Activated CD8-positive, alpha-beta T cell treated with anti-CD3 and anti-CD28 coated beads for 36 hours (primary cell): Measurements from ENCODE around the gene ACSBG1. TPM values are rescaled to one million over a fixed set of nuclear protein-coding genes. Genes with fewer than 3 reads are reported as not detected.

Experiments used
- ATAC-seq: fragments of 200-7000 bp; cut with Tn5 transposase; one replicate; pipeline ENCODE4 v1.10.0; 2021; ENCODE audit warnings: mild to moderate bottlenecking, moderate library complexity
- CTCF ChIA-PET: fragments of 350-600 bp; sonication (Branson Sonifier 250); formaldehyde crosslinking; loops from one replicate; lab custom pipeline; 2021; ENCODE audit warnings: antibody characterized with exemption; lab: Charles Lee
- POLR2A ChIA-PET: fragments of 350-600 bp; sonication (Branson Sonifier 250); formaldehyde crosslinking; loops from one replicate; lab custom pipeline; 2021; ENCODE audit warnings: antibody characterized with exemption; lab: Charles Lee
- DNase-seq: peaks from one replicate; pipeline ENCODE4 v3.0.0-alpha.2; 2020
- H3K27ac Mint-ChIP-seq: one replicate; pipeline ENCODE4 v1.8.0; 2021; ENCODE audit warnings: mild to moderate bottlenecking, mixed read lengths
- H3K27me3 Mint-ChIP-seq: one replicate; pipeline ENCODE4 v1.8.0; 2021; ENCODE audit warnings: mixed read lengths
- H3K36me3 Mint-ChIP-seq: one replicate; pipeline ENCODE4 v1.8.0; 2021; ENCODE audit warnings: low read depth, mixed read lengths
- H3K4me1 Mint-ChIP-seq: one replicate; pipeline ENCODE4 v1.8.0; 2021; ENCODE audit warnings: low read depth, mixed read lengths
- H3K4me3 Mint-ChIP-seq: one replicate; pipeline ENCODE4 v1.8.0; 2021; ENCODE audit warnings: mild to moderate bottlenecking, moderate library complexity, mixed read lengths
- H3K9me3 Mint-ChIP-seq: one replicate; pipeline ENCODE4 v1.8.0; 2021; ENCODE audit warnings: mixed read lengths
- intact Hi-C: fragments of 100-400 bp; cut with micrococcal nuclease; formaldehyde crosslinking; loops from one replicate; pipeline ENCODE4 v1.10.0; 2022
- total RNA-seq, 2 experiments: library from RNA; stranded (reverse); gene quantifications; one replicate each; pipeline ENCODE4 v1.2.3, GENCODE V29; 2021
- TF ChIP-seq, protein P1 (sequence below): fragments of 200-600 bp; IDR thresholded peaks from one replicate; pipeline ENCODE4 v1.8.0; 2022; ENCODE audit warnings: antibody characterized with exemption, mild to moderate bottlenecking

Gene ACSBG1
- total RNA-seq, 2 experiments from 2014 or later: 0.18 TPM; not detected in 1

DNA sequence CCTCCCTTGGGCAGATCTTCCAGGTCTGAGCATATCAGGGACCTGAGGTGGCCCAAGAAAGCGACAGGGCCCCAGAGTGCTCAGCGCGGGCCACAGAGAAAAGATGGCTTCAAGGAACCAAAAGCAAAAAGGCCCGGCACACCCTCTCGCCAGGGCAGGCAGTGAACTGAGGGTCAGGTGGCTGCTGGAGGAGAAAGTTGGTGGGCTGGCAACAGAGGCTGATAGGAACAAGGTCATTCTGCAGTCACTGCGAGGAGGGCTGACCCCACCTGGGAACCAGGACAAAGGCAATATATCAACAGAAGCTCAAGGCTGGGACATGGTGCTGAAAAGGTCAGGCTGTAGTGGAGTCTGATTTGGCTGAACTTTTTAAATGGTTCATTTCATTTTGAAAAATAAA lies 2.8 kb upstream of the ACSBG1 start:
- Mint-ChIP-seq H3K4me1 (peaks cover 15% of the 10 kb centered on the region), H3K9me3 (no peaks in the 10 kb centered on the region), H3K36me3 (no peaks in the 10 kb centered on the region), H3K27ac (no peak overlapping the region), H3K4me3 (no peak overlapping the region), H3K27me3 (peaks cover 7% of the 10 kb centered on the region)
- ChIA-PET CTCF (interaction anchor here (0.7 to 1.2 kb wide), 4 partner anchors 42 to 278 kb away, joined by 3 read pairs; partner anchors contain the start of gene CIB2), POLR2A (no interaction called here)
- ATAC-seq (no peak), DNase-seq (no peak)
- intact Hi-C loops: no loop called here
- TF ChIP-seq, protein P1, sequence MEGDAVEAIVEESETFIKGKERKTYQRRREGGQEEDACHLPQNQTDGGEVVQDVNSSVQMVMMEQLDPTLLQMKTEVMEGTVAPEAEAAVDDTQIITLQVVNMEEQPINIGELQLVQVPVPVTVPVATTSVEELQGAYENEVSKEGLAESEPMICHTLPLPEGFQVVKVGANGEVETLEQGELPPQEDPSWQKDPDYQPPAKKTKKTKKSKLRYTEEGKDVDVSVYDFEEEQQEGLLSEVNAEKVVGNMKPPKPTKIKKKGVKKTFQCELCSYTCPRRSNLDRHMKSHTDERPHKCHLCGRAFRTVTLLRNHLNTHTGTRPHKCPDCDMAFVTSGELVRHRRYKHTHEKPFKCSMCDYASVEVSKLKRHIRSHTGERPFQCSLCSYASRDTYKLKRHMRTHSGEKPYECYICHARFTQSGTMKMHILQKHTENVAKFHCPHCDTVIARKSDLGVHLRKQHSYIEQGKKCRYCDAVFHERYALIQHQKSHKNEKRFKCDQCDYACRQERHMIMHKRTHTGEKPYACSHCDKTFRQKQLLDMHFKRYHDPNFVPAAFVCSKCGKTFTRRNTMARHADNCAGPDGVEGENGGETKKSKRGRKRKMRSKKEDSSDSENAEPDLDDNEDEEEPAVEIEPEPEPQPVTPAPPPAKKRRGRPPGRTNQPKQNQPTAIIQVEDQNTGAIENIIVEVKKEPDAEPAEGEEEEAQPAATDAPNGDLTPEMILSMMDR: no peak

DNA sequence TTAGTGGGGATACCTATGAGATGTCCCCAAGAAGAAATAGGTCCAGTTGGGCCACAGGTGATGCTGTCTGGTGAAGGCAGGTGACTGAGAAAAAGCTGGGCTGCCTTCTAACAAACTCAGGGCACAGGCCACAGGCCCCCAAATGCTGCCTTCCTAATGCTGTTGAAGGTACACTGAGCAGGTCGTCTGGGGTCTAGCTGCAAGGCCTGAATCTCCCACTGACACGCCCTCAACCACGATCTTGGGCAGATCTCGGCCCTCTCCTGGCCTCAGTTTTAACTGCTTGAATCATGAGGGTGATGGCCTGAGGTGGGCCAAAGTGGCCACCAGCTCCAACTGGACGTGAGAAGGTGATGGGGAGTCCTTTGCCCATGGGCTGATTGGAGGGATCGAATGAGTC lies 2.1 kb upstream of the ACSBG1 start:
- no peak overlapping the region for H3K4me3 Mint-ChIP-seq
- ChIA-PET CTCF (interaction anchor here (0.7 to 1.2 kb wide), 2 partner anchors 41 to 128 kb away, joined by 3 read pairs; no protein-coding TSS in a partner anchor), POLR2A (no interaction called here)
- ATAC-seq (no peak), DNase-seq (no peak)
- TF ChIP-seq, protein P1: no peak
- H3K4me1 Mint-ChIP-seq: peaks cover 15% of the 10 kb centered on the region
- intact Hi-C loops: no loop called here
- peaks cover 5% of the 10 kb centered on the region for H3K27me3 Mint-ChIP-seq
- H3K36me3 Mint-ChIP-seq: no peaks in the 10 kb centered on the region
- H3K27ac Mint-ChIP-seq: no peak overlapping the region
- no peaks in the 10 kb centered on the region for H3K9me3 Mint-ChIP-seq

DNA sequence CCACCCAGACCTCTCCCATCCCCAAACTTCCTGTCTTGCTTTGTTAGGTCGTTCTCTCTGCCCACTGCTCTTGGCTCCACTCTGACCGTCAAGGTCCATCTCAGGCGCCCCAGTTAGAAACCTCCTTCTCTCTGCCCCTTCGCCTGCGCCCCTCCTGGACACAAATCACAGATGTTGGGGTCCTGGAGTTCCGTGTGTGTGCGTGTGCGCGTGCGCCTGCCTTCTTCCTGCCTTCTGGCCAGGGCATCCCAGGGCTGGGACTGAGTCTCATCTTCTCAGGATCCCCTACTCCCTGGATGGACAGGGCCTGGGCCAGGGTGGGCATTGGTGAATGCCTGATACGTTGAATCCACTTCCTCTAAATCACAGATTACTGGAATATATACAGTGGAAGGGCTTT lies 869 bp downstream of the ACSBG1 start:
- CTCF ChIA-PET: no interaction called here
- DNase-seq: no peak
- intact Hi-C loops: no loop called here
- H3K27me3 Mint-ChIP-seq: peaks cover 5% of the 10 kb centered on the region
- no peak overlapping the region for H3K27ac Mint-ChIP-seq
- no peaks in the 10 kb centered on the region for H3K36me3 Mint-ChIP-seq
- H3K4me1 Mint-ChIP-seq: peaks cover 14% of the 10 kb centered on the region
- no peak overlapping the region for H3K4me3 Mint-ChIP-seq
- TF ChIP-seq, protein P1: no peak
- POLR2A ChIA-PET: no interaction called here
- ATAC-seq: no peak
- no peaks in the 10 kb centered on the region for H3K9me3 Mint-ChIP-seq

DNA sequence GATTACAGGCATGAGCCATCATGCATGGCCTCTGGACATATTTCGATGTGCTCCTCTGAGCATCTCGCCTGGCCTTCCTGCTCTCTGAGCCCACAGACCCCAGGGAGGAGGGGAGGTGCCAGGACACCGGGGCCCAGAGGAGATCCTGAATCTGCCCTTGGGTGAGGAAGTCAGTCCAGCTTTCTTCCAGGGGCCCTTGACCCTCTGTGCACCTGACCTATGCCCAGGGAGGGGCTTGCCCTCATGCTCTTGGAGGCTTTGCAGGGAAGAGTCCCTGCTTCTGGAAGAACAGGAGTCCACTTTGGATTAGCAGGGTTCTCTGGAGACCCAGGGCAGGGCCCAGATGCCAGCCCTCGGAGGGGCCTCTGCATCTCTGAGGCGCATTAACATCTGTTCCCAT lies 1.4 kb downstream of the ACSBG1 start:
- ATAC-seq: no peak
- ChIA-PET CTCF (interaction anchor here (2.0 kb wide), 1 partner anchor 7 kb away, joined by 9 read pairs; no protein-coding TSS in a partner anchor), POLR2A (no interaction called here)
- no peak overlapping the region for H3K4me3 Mint-ChIP-seq
- no peaks in the 10 kb centered on the region for H3K36me3 Mint-ChIP-seq
- DNase-seq: no peak
- intact Hi-C loops: no loop called here
- no peaks in the 10 kb centered on the region for H3K9me3 Mint-ChIP-seq
- H3K4me1 Mint-ChIP-seq: peaks cover 14% of the 10 kb centered on the region
- TF ChIP-seq, protein P1: no peak
- peaks cover 5% of the 10 kb centered on the region for H3K27me3 Mint-ChIP-seq
- no peak overlapping the region for H3K27ac Mint-ChIP-seq

DNA sequence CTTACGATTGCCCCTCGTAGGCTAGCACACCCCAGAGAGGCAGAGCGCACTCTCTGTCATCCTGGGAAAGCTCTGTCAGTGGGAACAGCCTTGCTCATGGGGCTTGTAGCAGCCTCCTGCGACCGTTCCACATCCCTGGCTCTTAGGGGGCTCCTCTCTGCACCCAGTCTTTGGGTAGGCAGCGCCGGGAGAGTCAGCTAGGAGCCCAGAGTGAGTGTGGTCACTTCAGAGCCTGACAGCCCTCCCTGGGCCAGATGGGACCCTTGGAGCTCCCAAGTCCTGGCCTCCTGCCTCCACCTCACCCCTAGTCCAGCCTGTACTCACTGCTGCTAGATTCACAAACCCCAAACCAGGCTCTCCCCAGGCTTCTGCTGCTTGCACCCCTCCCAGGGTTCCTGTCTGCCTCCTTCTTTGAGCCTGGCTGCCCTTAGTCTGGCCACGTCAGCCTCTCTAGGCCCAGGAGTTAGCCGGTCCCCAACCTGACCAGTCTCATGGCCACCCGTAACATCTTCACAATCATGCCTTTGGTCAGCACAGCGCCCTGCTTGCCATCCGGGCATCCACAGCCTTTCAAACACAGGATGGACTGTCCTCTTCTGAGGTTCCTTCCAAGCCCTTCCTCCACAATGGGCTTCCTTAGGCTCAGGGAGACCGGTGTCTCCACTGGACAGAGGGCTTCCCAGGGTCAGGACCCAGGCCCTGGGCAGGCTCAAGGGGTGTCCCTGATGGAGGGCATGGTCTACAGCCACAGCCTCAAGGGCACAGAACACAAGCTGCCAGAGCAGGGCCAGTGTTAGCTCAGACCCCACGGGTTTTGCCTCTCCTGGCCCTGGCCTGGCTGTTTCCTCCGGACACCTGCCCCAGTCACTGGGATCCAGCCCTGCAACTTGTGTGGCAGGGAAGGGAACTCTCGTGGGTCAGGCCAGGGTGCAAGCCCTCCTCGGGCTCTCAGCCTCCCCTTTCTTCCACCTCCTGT lies 4.6 kb downstream of the ACSBG1 start:
- no peaks in the 10 kb centered on the region for H3K36me3 Mint-ChIP-seq
- H3K4me1 Mint-ChIP-seq: peaks cover 12% of the 10 kb centered on the region
- TF ChIP-seq, protein P1: no peak
- intact Hi-C loops: no loop called here
- H3K27ac Mint-ChIP-seq: no peak overlapping the region
- ATAC-seq: no peak
- no peak overlapping the region for H3K4me3 Mint-ChIP-seq
- DNase-seq: no peak
- ChIA-PET CTCF (interaction anchor here (1.0 kb wide), 1 partner anchor 18 kb away, joined by 3 read pairs; no protein-coding TSS in a partner anchor), POLR2A (no interaction called here)
- peaks cover 2% of the 10 kb centered on the region for H3K27me3 Mint-ChIP-seq
- no peaks in the 10 kb centered on the region for H3K9me3 Mint-ChIP-seq
